ENCODE measurements around the gene EIF4E3. TPM values are rescaled to one million over a fixed set of nuclear protein-coding genes. Genes with fewer than 3 reads are reported as not detected.
A peak's percentile ranks its signal among the peaks of the same experiment; 100 is the strongest.

EIF4E3 gene
- total RNA-seq (2013; cell fraction: nucleolus; rRNA removed), result not detected in 2 replicates
- total RNA-seq (2014; rRNA removed) (under 0.01 and 0.06 TPM in 2 replicates), total RNA-seq (2014; rRNA removed; fragmentation: Illumina TruSeq; extraction: Trizol) (0.09 and 0.18 TPM in 2 replicates), total RNA-seq (2021) (0.24 and 0.38 TPM in 2 replicates), polyA plus RNA-seq (2011; rRNA removed) (0.30 and 0.37 TPM in 2 replicates), polyA plus RNA-seq (2014; fragmentation: Illumina TruSeq; extraction: Trizol) (0.06 and 0.24 TPM in 2 replicates), polyA plus RNA-seq (2014; fragmentation: Nextera tagmentation; extraction: Ambion mirVana) (under 1 TPM; 0.05 to 0.18 TPM), polyA plus RNA-seq (2014; rRNA removed) (0.13 and 0.22 TPM in 2 replicates), polyA plus RNA-seq (2016; fragmentation: Nextera tagmentation; extraction: Ambion mirVana) (under 1 TPM in 1 of 2 experiments, not detected in 1; 0.16 TPM), polyA minus RNA-seq (2011; rRNA and poly(A)+ RNA removed) (0.15 and 0.21 TPM in 2 replicates), Bru-seq, nascent RNA (percentile 21 among the genes with signal in this experiment), BruChase-seq, experiment 1, labeled RNA remaining after a 6-hour chase (percentile 22 among the genes with signal in this experiment), BruChase-seq, experiment 2, labeled RNA remaining after a 2-hour chase (percentile 29 among the genes with signal in this experiment)
- polyA plus RNA-seq (2011; ENCODE audit: low read depth), result 0.31 TPM
- 0.10 and 0.12 TPM in 2 replicates for polyA plus RNA-seq (2011; cell fraction: cytosol; rRNA removed)
- polyA plus RNA-seq (2011; cell fraction: nucleus; rRNA removed), result 0.03 and 0.06 TPM in 2 replicates
- polyA plus RNA-seq (2012), result 0.41 and 0.44 TPM in 2 replicates
- polyA minus RNA-seq (2011; cell fraction: cytosol; rRNA and poly(A)+ RNA removed), result not detected in 2 replicates
- 0.10 TPM in 1 of 2 replicates, not detected in the other for polyA minus RNA-seq (2011; cell fraction: nucleus; rRNA and poly(A)+ RNA removed)
- long read RNA-seq, experiment 1, result 0 reads
- long read RNA-seq, experiment 2, result 0 reads

DNA sequence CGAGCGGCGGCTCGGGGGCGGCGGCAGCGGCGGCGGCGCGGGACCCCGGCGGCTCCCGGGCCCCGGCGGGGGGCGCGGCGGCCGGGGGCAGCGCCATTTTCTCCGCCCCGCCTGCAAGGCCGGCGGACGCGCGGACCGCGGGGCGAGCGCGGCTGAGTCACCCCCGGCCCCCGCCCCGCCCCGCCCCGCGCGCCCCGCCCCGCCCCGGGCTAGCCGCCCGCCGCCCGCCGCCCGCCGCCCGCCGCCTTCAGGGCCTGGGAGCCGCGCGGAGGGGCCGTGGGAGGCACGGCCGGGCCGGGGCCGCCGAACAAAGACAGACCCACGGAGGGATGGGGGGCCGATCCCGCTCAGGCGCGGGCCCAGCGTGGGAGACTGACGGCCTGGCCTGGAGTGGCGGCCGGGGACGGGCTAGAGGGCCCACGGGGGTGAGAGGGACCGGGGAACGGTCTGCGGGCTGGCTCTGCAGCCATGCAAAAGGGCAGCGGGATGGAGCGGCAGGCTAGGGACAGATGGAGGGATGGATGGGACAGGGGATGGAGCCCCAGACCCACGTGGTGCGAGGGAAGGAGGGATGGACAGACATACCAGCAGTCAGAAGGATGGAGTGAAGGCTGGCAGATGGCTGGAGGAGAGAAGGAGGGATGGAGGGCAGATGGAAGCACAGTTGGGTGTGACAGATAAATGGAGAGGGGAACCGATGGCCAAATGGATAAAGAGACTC lies at the start of gene EIF4E3:
Gene EIF4E3, minus strand, starts transcription at position 132 of the 721 bp plus-strand sequence. Its CDS starts 35 bp downstream, at position 97.
- ChIA-PET RAD21 (ENCODE audit: unreplicated experiment) (no interaction called here), SMC1A (ENCODE audit: uncharacterized antibody, unreplicated experiment) (no interaction called here), POLR2A (no interaction called here), CTCF (no interaction called here)
- FAIRE-seq (no peak), ATAC-seq (no peak), DNase-seq (ENCODE audit: low read depth, low spot score) (no peak)
- BruUV-seq (replicated peaks), result no TSS peak
- Histone ChIP-seq H3K4me1 (ENCODE audit: control insufficient read depth, insufficient read depth, low read length) (peaks cover 10% of the 10 kb centered on the region), H3K27me3 (replicated peaks in 1 of 2; ENCODE audit: control insufficient read depth in 2 of 2, insufficient read depth in 2 of 2, low read length in 1 of 2) (peaks cover 9 to 12% of the 10 kb centered on the region in 2 experiments), H4K20me1 (ENCODE audit: control insufficient read depth, insufficient read depth) (no peaks in the 10 kb centered on the region), H3K9ac (ENCODE audit: control insufficient read depth, insufficient read depth, low read length) (peak within 1 kb of the TSS; percentile 13; the same call in 1 of the 2 replicates), H3K4me3 (peak within 1 kb of the TSS; percentile 60; the same call in 1 of the 2 replicates), H3K9me3 (replicated peaks; ENCODE audit: control insufficient read depth, insufficient read depth, low read length) (no peaks in the 10 kb centered on the region; the same call in 2 of the 3 replicates), H3K4me2 (ENCODE audit: control insufficient read depth, insufficient read depth) (peak within 1 kb of the TSS; percentile 94), H3K36me3 (ENCODE audit: control insufficient read depth in 2 of 2, insufficient read depth in 2 of 2, low read length in 1 of 2) (no peaks in the 10 kb centered on the region), H3K79me2 (ENCODE audit: control insufficient read depth, insufficient read depth, low read length) (no peaks in the 10 kb centered on the region), H2AFZ (ENCODE audit: control insufficient read depth, low read depth, low read length) (peak within 1 kb of the TSS; percentile 58), H3K27ac (ENCODE audit: control insufficient read depth, insufficient read depth) (no peak within 1 kb of the TSS)
- in situ Hi-C loops (cut with MboI) (no loop called here), intact Hi-C loops (cut with micrococcal nuclease; ENCODE audit: unreplicated experiment) (loop anchor here (5.0 kb wide), 1 partner anchor 1097 kb away; no protein-coding TSS in a partner anchor)
- no peak for TF ChIP-seq MYC (IDR thresholded peaks at IDR 0.05; ENCODE audit: insufficient read depth, insufficient read length, insufficient replicate concordance, low read length, severe bottlenecking)
- TF ChIP-seq, protein P1, sequence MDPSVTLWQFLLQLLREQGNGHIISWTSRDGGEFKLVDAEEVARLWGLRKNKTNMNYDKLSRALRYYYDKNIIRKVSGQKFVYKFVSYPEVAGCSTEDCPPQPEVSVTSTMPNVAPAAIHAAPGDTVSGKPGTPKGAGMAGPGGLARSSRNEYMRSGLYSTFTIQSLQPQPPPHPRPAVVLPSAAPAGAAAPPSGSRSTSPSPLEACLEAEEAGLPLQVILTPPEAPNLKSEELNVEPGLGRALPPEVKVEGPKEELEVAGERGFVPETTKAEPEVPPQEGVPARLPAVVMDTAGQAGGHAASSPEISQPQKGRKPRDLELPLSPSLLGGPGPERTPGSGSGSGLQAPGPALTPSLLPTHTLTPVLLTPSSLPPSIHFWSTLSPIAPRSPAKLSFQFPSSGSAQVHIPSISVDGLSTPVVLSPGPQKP (IDR thresholded peaks at IDR 0.05; ENCODE audit: low read depth, low read length), result no peak
- TF ChIP-seq MTA2 (IDR thresholded peaks at IDR 0.05; ENCODE audit: low read depth), result no peak
- no peak for TF ChIP-seq FOXM1 (IDR thresholded peaks at IDR 0.05; ENCODE audit: low read depth, low read length)
- TF ChIP-seq, protein P2, sequence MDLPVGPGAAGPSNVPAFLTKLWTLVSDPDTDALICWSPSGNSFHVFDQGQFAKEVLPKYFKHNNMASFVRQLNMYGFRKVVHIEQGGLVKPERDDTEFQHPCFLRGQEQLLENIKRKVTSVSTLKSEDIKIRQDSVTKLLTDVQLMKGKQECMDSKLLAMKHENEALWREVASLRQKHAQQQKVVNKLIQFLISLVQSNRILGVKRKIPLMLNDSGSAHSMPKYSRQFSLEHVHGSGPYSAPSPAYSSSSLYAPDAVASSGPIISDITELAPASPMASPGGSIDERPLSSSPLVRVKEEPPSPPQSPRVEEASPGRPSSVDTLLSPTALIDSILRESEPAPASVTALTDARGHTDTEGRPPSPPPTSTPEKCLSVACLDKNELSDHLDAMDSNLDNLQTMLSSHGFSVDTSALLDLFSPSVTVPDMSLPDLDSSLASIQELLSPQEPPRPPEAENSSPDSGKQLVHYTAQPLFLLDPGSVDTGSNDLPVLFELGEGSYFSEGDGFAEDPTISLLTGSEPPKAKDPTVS (IDR thresholded peaks at IDR 0.05; ENCODE audit: low read depth, low read length), result no peak
- no peak for TF ChIP-seq WRNIP1 (IDR thresholded peaks at IDR 0.05; ENCODE audit: borderline replicate concordance, low read depth, low read length)
- TF ChIP-seq, protein P3, sequence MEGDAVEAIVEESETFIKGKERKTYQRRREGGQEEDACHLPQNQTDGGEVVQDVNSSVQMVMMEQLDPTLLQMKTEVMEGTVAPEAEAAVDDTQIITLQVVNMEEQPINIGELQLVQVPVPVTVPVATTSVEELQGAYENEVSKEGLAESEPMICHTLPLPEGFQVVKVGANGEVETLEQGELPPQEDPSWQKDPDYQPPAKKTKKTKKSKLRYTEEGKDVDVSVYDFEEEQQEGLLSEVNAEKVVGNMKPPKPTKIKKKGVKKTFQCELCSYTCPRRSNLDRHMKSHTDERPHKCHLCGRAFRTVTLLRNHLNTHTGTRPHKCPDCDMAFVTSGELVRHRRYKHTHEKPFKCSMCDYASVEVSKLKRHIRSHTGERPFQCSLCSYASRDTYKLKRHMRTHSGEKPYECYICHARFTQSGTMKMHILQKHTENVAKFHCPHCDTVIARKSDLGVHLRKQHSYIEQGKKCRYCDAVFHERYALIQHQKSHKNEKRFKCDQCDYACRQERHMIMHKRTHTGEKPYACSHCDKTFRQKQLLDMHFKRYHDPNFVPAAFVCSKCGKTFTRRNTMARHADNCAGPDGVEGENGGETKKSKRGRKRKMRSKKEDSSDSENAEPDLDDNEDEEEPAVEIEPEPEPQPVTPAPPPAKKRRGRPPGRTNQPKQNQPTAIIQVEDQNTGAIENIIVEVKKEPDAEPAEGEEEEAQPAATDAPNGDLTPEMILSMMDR (IDR thresholded peaks at IDR 0.05 in 2 of 3, conservative IDR thresholded peaks at IDR 0.05 in 1 of 3; ENCODE audit: control insufficient read depth in 2 of 3, extremely low read depth in 1 of 3, insufficient read depth in 1 of 3, low read depth in 3 of 3, low read length in 3 of 3), result no peak
- TF ChIP-seq SUZ12 (IDR thresholded peaks at IDR 0.05; ENCODE audit: unreplicated experiment), result no peak
- TF ChIP-seq ZNF207 (IDR thresholded peaks at IDR 0.05; ENCODE audit: borderline replicate concordance), result no peak
- 19% methylated on average over 10 of the region's 80 CpGs for WGBS (ENCODE audit: insufficient coverage, insufficient replicate concordance, low lambda C conversion rate, missing lambda C conversion rate)

Data from GM12878 (cell line).